GM12801 (cell line): ENCODE data around the gene TSPEAR.

ENCODE experiments used
- CTCF ChIP-seq: IDR thresholded peaks from one replicate; pipeline ENCODE4 v1.5.1; 2011; ENCODE audit warnings: control low read depth; ENCODE audit not compliant: insufficient read length; ENCODE audit errors: extremely low read depth

The TSPEAR gene

GRCh38 chr21:44461464-44462001 is 249.8 kb downstream of the TSPEAR start:
- TF ChIP-seq CTCF: no peak

GRCh38 chr21:44461005-44461404 is 250.4 kb downstream of the TSPEAR start:
- no peak for TF ChIP-seq CTCF

GRCh38 chr21:44460441-44460755 is 251.0 kb downstream of the TSPEAR start:
- TF ChIP-seq CTCF: no peak

- no peak for TF ChIP-seq CTCF
Measured at GRCh38 chr21:44459712-44460440, 251.5 kb downstream of the TSPEAR start.

- TF ChIP-seq CTCF: no peak
Measured at GRCh38 chr21:44458971-44459711, 252.2 kb downstream of the TSPEAR start.

- TF ChIP-seq CTCF: no peak
Measured at GRCh38 chr21:44456915-44457736, 254.2 kb downstream of the TSPEAR start.
